ENCODE data around the gene HOMER2.

HOMER2 gene

GRCh38 chr15:82856397-82857170, 95.9 kb downstream of the HOMER2 start:
- no peak for DNase-seq (ENCODE audit: low read depth)

GRCh38 chr15:82855286-82856100, 97.0 kb downstream of the HOMER2 start:
- DNase-seq (ENCODE audit: low read depth): no peak

- DNase-seq (ENCODE audit: low read depth): no peak
Observed at GRCh38 chr15:82854554-82854953, 98.0 kb downstream of the HOMER2 start.

GRCh38 chr15:82852941-82853561, 99.5 kb downstream of the HOMER2 start:
- no peak for DNase-seq (ENCODE audit: low read depth)

- DNase-seq (ENCODE audit: low read depth): no peak
Observed at GRCh38 chr15:82851981-82852511, 100.5 kb downstream of the HOMER2 start.

GRCh38 chr15:82851306-82851850, 101.1 kb downstream of the HOMER2 start:
- no peak for DNase-seq (ENCODE audit: low read depth)

- DNase-seq (ENCODE audit: low read depth): no peak
Observed at GRCh38 chr15:82850731-82851130, 101.8 kb downstream of the HOMER2 start.

GRCh38 chr15:82849556-82850512, 102.7 kb downstream of the HOMER2 start:
- DNase-seq (ENCODE audit: low read depth): peak; percentile 16

GRCh38 chr15:82848241-82848993, 104.1 kb downstream of the HOMER2 start:
- DNase-seq (ENCODE audit: low read depth): no peak

GRCh38 chr15:82847703-82848102, 104.8 kb downstream of the HOMER2 start:
- no peak for DNase-seq (ENCODE audit: low read depth)

GRCh38 chr15:82846621-82847020, 105.9 kb downstream of the HOMER2 start:
- DNase-seq (ENCODE audit: low read depth): no peak

GRCh38 chr15:82845686-82846085, 106.8 kb downstream of the HOMER2 start:
- no peak for DNase-seq (ENCODE audit: low read depth)

GRCh38 chr15:82843566-82843965, 109.0 kb downstream of the HOMER2 start:
- no peak for DNase-seq (ENCODE audit: low read depth)

- no peak for DNase-seq (ENCODE audit: low read depth)
Observed at GRCh38 chr15:82840166-82840565, 112.4 kb downstream of the HOMER2 start.

GRCh38 chr15:82839136-82839535, 113.4 kb downstream of the HOMER2 start:
- DNase-seq (ENCODE audit: low read depth): no peak

- DNase-seq (ENCODE audit: low read depth): no peak
Observed at GRCh38 chr15:82838096-82838735, 114.3 kb downstream of the HOMER2 start.

- no peak for DNase-seq (ENCODE audit: low read depth)
Observed at GRCh38 chr15:82835391-82835917, 117.1 kb downstream of the HOMER2 start.

- DNase-seq (ENCODE audit: low read depth): no peak
Observed at GRCh38 chr15:82833362-82833682, 119.2 kb downstream of the HOMER2 start.

GRCh38 chr15:82832601-82833361, 119.7 kb downstream of the HOMER2 start:
- DNase-seq (ENCODE audit: low read depth): no peak

All from activated T-cell treated with anti-CD3 and anti-CD28 coated beads for 1 hour (primary cell).